Hematopoietic multipotent progenitor cell (in vitro differentiated cells): ENCODE measurements around the gene SCGB1A1. TPM values are rescaled to one million over a fixed set of nuclear protein-coding genes. Genes with fewer than 3 reads are reported as not detected.
A peak's percentile ranks its signal among the peaks of the same experiment; 100 is the strongest.

Source experiments
- DNase-seq, 3 donors: peaks; one replicate each; pipeline ENCODE4 v3.0.0-alpha.2; 2011 to 2015; ENCODE audit warnings: low read depth in 2 of 3, low spot score in 2 of 3
- total RNA-seq: library from RNA; depleted of rRNA; stranded (reverse); fragments of >200 nt; gene quantifications from one replicate; pipeline ENCODE4 v1.2.3, GENCODE V29; 2012

Gene SCGB1A1
- total RNA-seq, 1 donor, result not detected

- no peak for DNase-seq
Measured at GRCh38 chr11:62395885-62396551, 22.8 kb upstream of the SCGB1A1 start.

- peak in 2 of 3 donors; percentile 30 to 81 for DNase-seq
Measured at GRCh38 chr11:62398011-62398994, 20.5 kb upstream of the SCGB1A1 start.

GRCh38 chr11:62399172-62399877 lies 19.5 kb upstream of the SCGB1A1 start:
- DNase-seq, result no peak

- no peak for DNase-seq
Measured at GRCh38 chr11:62399878-62400266, 19.0 kb upstream of the SCGB1A1 start.

- no peak for DNase-seq
Measured at GRCh38 chr11:62400281-62400680, 18.6 kb upstream of the SCGB1A1 start.

GRCh38 chr11:62400760-62401159 lies 18.1 kb upstream of the SCGB1A1 start:
- no peak for DNase-seq

GRCh38 chr11:62401356-62401755 lies 17.5 kb upstream of the SCGB1A1 start:
- DNase-seq, result no peak

GRCh38 chr11:62401811-62402210 lies 17.0 kb upstream of the SCGB1A1 start:
- no peak for DNase-seq

GRCh38 chr11:62402226-62402959 lies 16.4 kb upstream of the SCGB1A1 start:
- DNase-seq, result peak in 1 of 3 donors; percentile 42

- DNase-seq, result no peak
Measured at GRCh38 chr11:62402960-62403730, 15.7 kb upstream of the SCGB1A1 start.

GRCh38 chr11:62404435-62404834 lies 14.4 kb upstream of the SCGB1A1 start:
- no peak for DNase-seq

GRCh38 chr11:62404901-62405300 lies 13.9 kb upstream of the SCGB1A1 start:
- no peak for DNase-seq

GRCh38 chr11:62406034-62406433 lies 12.8 kb upstream of the SCGB1A1 start:
- DNase-seq, result no peak

- DNase-seq, result no peak
Measured at GRCh38 chr11:62409831-62410230, 9.0 kb upstream of the SCGB1A1 start.

- DNase-seq, result no peak
Measured at GRCh38 chr11:62410972-62411371, 7.9 kb upstream of the SCGB1A1 start.

- DNase-seq, result no peak
Measured at GRCh38 chr11:62411524-62411923, 7.3 kb upstream of the SCGB1A1 start.

GRCh38 chr11:62413060-62413696 lies 5.7 kb upstream of the SCGB1A1 start:
- no peak for DNase-seq

GRCh38 chr11:62416596-62416995 lies 2.2 kb upstream of the SCGB1A1 start:
- no peak for DNase-seq

GRCh38 chr11:62418136-62418535 lies 697 bp upstream of the SCGB1A1 start:
- DNase-seq, result no peak
